HUES6 (cell line): ENCODE results near the gene SCAF4.
"Not testable (repeated sequence)": the region's sequence is repeated elsewhere in the genome, so short reads cannot be mapped to it uniquely, and the experiment has no call there.

ENCODE experiments used
- H3K27ac ChIP-seq: 2 replicates; pipeline ENCODE4 v1.7.0; 2013; ENCODE audit warnings: low read depth, mild to moderate bottlenecking, low read length, inconsistent platforms
- H3K27me3 ChIP-seq: 2 replicates; pipeline ENCODE4 v1.6.1; 2013; ENCODE audit warnings: low read length; ENCODE audit not compliant: control insufficient read depth, insufficient read depth
- H3K36me3 ChIP-seq: 2 replicates; pipeline ENCODE4 v1.6.1; 2013; ENCODE audit warnings: low read length; ENCODE audit not compliant: control insufficient read depth, insufficient read depth
- H3K4me1 ChIP-seq: 2 replicates; pipeline ENCODE4 v1.6.1; 2013; ENCODE audit warnings: low read length; ENCODE audit not compliant: control insufficient read depth, insufficient read depth
- H3K4me3 ChIP-seq: 2 replicates; pipeline ENCODE4 v1.5.1; 2013; ENCODE audit warnings: low read depth, low read length
- H3K9ac ChIP-seq: one replicate; pipeline ENCODE4 v1.6.1; 2013; ENCODE audit warnings: mild to moderate bottlenecking, low read length
- H3K9me3 ChIP-seq: 2 replicates; pipeline ENCODE4 v1.6.1; 2013; ENCODE audit warnings: low read depth, low read length; ENCODE audit not compliant: control insufficient read depth, insufficient read depth

SCAF4 gene

GRCh38 chr21:31737586-31738397, 5.9 kb upstream of the SCAF4 start:
- H3K9me3 ChIP-seq, H3K27me3 ChIP-seq, H3K4me3 ChIP-seq, H3K4me1 ChIP-seq, H3K36me3 ChIP-seq, H3K27ac ChIP-seq, H3K9ac ChIP-seq: not testable (repeated sequence)

GRCh38 chr21:31735511-31735992, 3.6 kb upstream of the SCAF4 start:
- no peaks in the 10 kb centered on the region for H3K9me3 ChIP-seq
- H3K27ac ChIP-seq = no peak overlapping the region
- H3K36me3 ChIP-seq = no peaks in the 10 kb centered on the region
- H3K9ac ChIP-seq = no peak overlapping the region
- H3K4me1 ChIP-seq = peaks cover 14% of the 10 kb centered on the region
- H3K27me3 ChIP-seq = no peaks in the 10 kb centered on the region
- H3K4me3 ChIP-seq = no peak overlapping the region

GRCh38 chr21:31733551-31734149, 1.7 kb upstream of the SCAF4 start:
- Histone ChIP-seq H3K27me3 (no peaks in the 10 kb centered on the region), H3K4me1 (peaks cover 28% of the 10 kb centered on the region), H3K27ac (no peak overlapping the region), H3K9ac (no peak overlapping the region), H3K36me3 (peaks cover 4% of the 10 kb centered on the region; the same call in 1 of the 2 replicates), H3K9me3 (no peaks in the 10 kb centered on the region), H3K4me3 (peak overlapping the region; percentile 65; the same call in 1 of the 2 replicates)

- no peaks in the 10 kb centered on the region for H3K27me3 ChIP-seq
- H3K4me1 ChIP-seq = peaks cover 29% of the 10 kb centered on the region
- H3K4me3 ChIP-seq = peak overlapping the region; percentile 65
- H3K9ac ChIP-seq = peak overlapping the region; percentile 93
- no peaks in the 10 kb centered on the region for H3K9me3 ChIP-seq
- H3K36me3 ChIP-seq = peaks cover 4% of the 10 kb centered on the region; the same call in 1 of the 2 replicates
- peak overlapping the region; percentile 91 for H3K27ac ChIP-seq
These were observed 956 bp upstream of the SCAF4 start for GRCh38 chr21:31732597-31733550.

GRCh38 chr21:31731056-31731856, 662 bp downstream of the SCAF4 start:
- H3K27ac ChIP-seq = peak overlapping the region; percentile 96
- H3K4me1 ChIP-seq = peaks cover 29% of the 10 kb centered on the region

GRCh38 chr21:31730712-31731055, 1.2 kb downstream of the SCAF4 start:
- peak overlapping the region; percentile 98 for H3K9ac ChIP-seq
- peaks cover 29% of the 10 kb centered on the region for H3K4me1 ChIP-seq
- H3K4me3 ChIP-seq = peak overlapping the region; percentile 91
- H3K9me3 ChIP-seq = peaks cover 3% of the 10 kb centered on the region; the same call in 1 of the 2 replicates
- no peaks in the 10 kb centered on the region for H3K27me3 ChIP-seq
- peaks cover 17% of the 10 kb centered on the region; the same call in 1 of the 2 replicates for H3K36me3 ChIP-seq
- peak overlapping the region; percentile 96; the same call in 1 of the 2 replicates for H3K27ac ChIP-seq

More at GRCh38 chr21:31731056-31731856, 662 bp downstream of the SCAF4 start:
- Histone ChIP-seq H3K4me3 (peak overlapping the region; percentile 91), H3K9ac (peak overlapping the region; percentile 98), H3K27me3 (no peaks in the 10 kb centered on the region), H3K9me3 (peaks cover 2% of the 10 kb centered on the region; the same call in 1 of the 2 replicates), H3K36me3 (peaks cover 17% of the 10 kb centered on the region; the same call in 1 of the 2 replicates)

GRCh38 chr21:31729622-31730343, 2.1 kb downstream of the SCAF4 start:
- peaks cover 17% of the 10 kb centered on the region; the same call in 1 of the 2 replicates for H3K36me3 ChIP-seq
- no peaks in the 10 kb centered on the region for H3K27me3 ChIP-seq
- peak overlapping the region; percentile 98 for H3K9ac ChIP-seq
- peaks cover 35% of the 10 kb centered on the region for H3K4me1 ChIP-seq
- H3K4me3 ChIP-seq = peak overlapping the region; percentile 91
- no peak overlapping the region for H3K27ac ChIP-seq
- peaks cover 3% of the 10 kb centered on the region; the same call in 1 of the 2 replicates for H3K9me3 ChIP-seq

GRCh38 chr21:31728952-31729351, 3.0 kb downstream of the SCAF4 start:
- Histone ChIP-seq H3K36me3 (peaks cover 17% of the 10 kb centered on the region; the same call in 1 of the 2 replicates), H3K4me3 (peak overlapping the region; percentile 91), H3K9me3 (peaks cover 3% of the 10 kb centered on the region; the same call in 1 of the 2 replicates), H3K27me3 (no peaks in the 10 kb centered on the region), H3K9ac (no peak overlapping the region), H3K27ac (no peak overlapping the region), H3K4me1 (peaks cover 35% of the 10 kb centered on the region)

GRCh38 chr21:31728191-31728590, 3.7 kb downstream of the SCAF4 start:
- H3K4me3 ChIP-seq = no peak overlapping the region
- H3K4me1 ChIP-seq = peaks cover 30% of the 10 kb centered on the region
- peaks cover 3% of the 10 kb centered on the region; the same call in 1 of the 2 replicates for H3K9me3 ChIP-seq
- no peak overlapping the region for H3K27ac ChIP-seq
- no peak overlapping the region for H3K9ac ChIP-seq
- peaks cover 17% of the 10 kb centered on the region; the same call in 1 of the 2 replicates for H3K36me3 ChIP-seq
- no peaks in the 10 kb centered on the region for H3K27me3 ChIP-seq
